C4-2B (cell line): ENCODE measurements around the gene RASGRP3.

Experiments
- CTCF ChIP-seq: fragments of 450-650 bp; conservative IDR thresholded peaks from 2 replicates; pipeline ENCODE4 v1.5.1; 2017; ENCODE audit warnings: mild to moderate bottlenecking
- ZFX ChIP-seq: fragments of 450-650 bp; IDR thresholded peaks from 2 replicates; pipeline ENCODE4 v1.6.1; 2017

GRCh38 chr2:33491441-33492084 lies 15.1 kb downstream of the RASGRP3 start:
- TF ChIP-seq CTCF: no peak
- TF ChIP-seq ZFX: no peak
